Fibroblast of pulmonary artery (primary cell): ENCODE results near the gene ZNF415.
A peak's percentile ranks its signal among the peaks of the same experiment; 100 is the strongest.

Experiments used
- DNase-seq: peaks from one replicate; pipeline ENCODE4 v3.0.0-alpha.2; 2010; ENCODE audit warnings: low read depth
- H3K4me3 ChIP-seq: replicated peaks from 2 replicates; pipeline ENCODE4 v1.5.1; 2011; ENCODE audit warnings: low read depth, mild to moderate bottlenecking, control low read depth, low read length, moderate library complexity
- CTCF ChIP-seq: IDR thresholded peaks from 2 replicates; pipeline ENCODE4 v1.5.1; 2011; ENCODE audit warnings: mild to moderate bottlenecking, control low read depth, low read length, inconsistent platforms; ENCODE audit errors: missing control alignments

ZNF415 gene

GRCh38 chr19:53078668-53079067, 54.0 kb downstream of the ZNF415 start:
- H3K4me3 ChIP-seq: no peak overlapping the region
- no peak for TF ChIP-seq CTCF
- no peak for DNase-seq

- H3K4me3 ChIP-seq: no peak overlapping the region
- TF ChIP-seq CTCF: peak; percentile 64
- peak; percentile 61 for DNase-seq
Measured at GRCh38 chr19:53076984-53077383, 55.7 kb downstream of the ZNF415 start.

- TF ChIP-seq CTCF: no peak
- DNase-seq: no peak
- H3K4me3 ChIP-seq: no peak overlapping the region
Measured at GRCh38 chr19:53068834-53069233, 63.9 kb downstream of the ZNF415 start.

GRCh38 chr19:53068199-53068598, 64.5 kb downstream of the ZNF415 start:
- no peak overlapping the region for H3K4me3 ChIP-seq
- DNase-seq: no peak
- TF ChIP-seq CTCF: no peak

GRCh38 chr19:53057904-53058580, 74.7 kb downstream of the ZNF415 start:
- H3K4me3 ChIP-seq: peak overlapping the region; percentile 24
- no peak for DNase-seq

More at GRCh38 chr19:53057904-53058580, 74.7 kb downstream of the ZNF415 start:
- no peak for TF ChIP-seq CTCF
